T-helper 9 cell (primary cell): ENCODE data around the gene ESPL1.
A peak's percentile ranks its signal among the peaks of the same experiment; 100 is the strongest.
"Not testable (repeated sequence)": the region's sequence is repeated elsewhere in the genome, so short reads cannot be mapped to it uniquely, and the experiment has no call there.

ENCODE experiments used
- DNase-seq: peaks from one replicate; pipeline ENCODE4 v3.0.0-alpha.2; 2020

The ESPL1 gene

GRCh38 chr12:53265783-53266182, 2.3 kb upstream of the ESPL1 start:
- DNase-seq, result no peak

- no peak for DNase-seq
Observed at GRCh38 chr12:53267306-53267998, 647 bp upstream of the ESPL1 start.

- no peak for DNase-seq
Observed at GRCh38 chr12:53268630-53269562, 797 bp downstream of the ESPL1 start.

- DNase-seq, result no peak
Observed at GRCh38 chr12:53274445-53274844, 6.3 kb downstream of the ESPL1 start.

GRCh38 chr12:53276511-53276910, 8.4 kb downstream of the ESPL1 start:
- no peak for DNase-seq

- no peak for DNase-seq
Observed at GRCh38 chr12:53277981-53278380, 9.9 kb downstream of the ESPL1 start.

- DNase-seq, result no peak
Observed at GRCh38 chr12:53279283-53279869, 11.3 kb downstream of the ESPL1 start.

GRCh38 chr12:53279888-53280498, 11.9 kb downstream of the ESPL1 start:
- no peak for DNase-seq

- DNase-seq, result no peak
Observed at GRCh38 chr12:53286448-53286847, 18.3 kb downstream of the ESPL1 start.

GRCh38 chr12:53287741-53288216, 19.7 kb downstream of the ESPL1 start:
- DNase-seq, result peak; percentile 58

- no peak for DNase-seq
Observed at GRCh38 chr12:53288322-53288721, 20.2 kb downstream of the ESPL1 start.

GRCh38 chr12:53289891-53290290, 21.8 kb downstream of the ESPL1 start:
- no peak for DNase-seq

- no peak for DNase-seq
Observed at GRCh38 chr12:53290661-53291060, 22.6 kb downstream of the ESPL1 start.

GRCh38 chr12:53292426-53292825, 24.3 kb downstream of the ESPL1 start:
- no peak for DNase-seq

GRCh38 chr12:53295070-53295890, 27.2 kb downstream of the ESPL1 start, which contains the start of gene PFDN5:
Gene PFDN5, plus strand, starts transcription at chr12:53295542. Its CDS starts 26 bp downstream, at chr12:53295568.
- peak; percentile 73 for DNase-seq

GRCh38 chr12:53295891-53296219, 27.8 kb downstream of the ESPL1 start:
- DNase-seq, result no peak

GRCh38 chr12:53297106-53297505, 29.0 kb downstream of the ESPL1 start:
- DNase-seq, result not testable (repeated sequence)

GRCh38 chr12:53298164-53298563, 30.1 kb downstream of the ESPL1 start:
- DNase-seq, result no peak

GRCh38 chr12:53299101-53299453, 31.0 kb downstream of the ESPL1 start:
- no peak for DNase-seq

GRCh38 chr12:53299454-53300180, 31.5 kb downstream of the ESPL1 start, which contains the start of gene MYG1:
Gene MYG1, plus strand, starts transcription at chr12:53299695. Its CDS starts 43 bp downstream, at chr12:53299738.
- DNase-seq, result peak; percentile 75

- no peak for DNase-seq
Observed at GRCh38 chr12:53300187-53300586, 32.1 kb downstream of the ESPL1 start.
